ENCODE data around the gene GYG1. TPM values are rescaled to one million over a fixed set of nuclear protein-coding genes. Genes with fewer than 3 reads are reported as not detected.

Gene GYG1
- total RNA-seq, 1 donor from 2014 or later, result 155 TPM

GRCh38 chr3:148958696-148959095 is 32.6 kb upstream of the GYG1 start:
- H3K27ac ChIP-seq (replicated peaks), result no peak overlapping the region
- intact Hi-C loops (cut with micrococcal nuclease), result loop anchor here (5.0 to 10.0 kb wide), 2 partner anchors 166 to 314 kb away; partner anchors contain the start of gene HPS3
- no peaks in the 10 kb centered on the region for H3K36me3 ChIP-seq
- H3K4me3 ChIP-seq, result no peak overlapping the region
- no peaks in the 10 kb centered on the region for H3K27me3 ChIP-seq (ENCODE audit: low read depth)
- no peak for DNase-seq
- H3K9me3 ChIP-seq (replicated peaks), result no peaks in the 10 kb centered on the region
- H3K4me1 ChIP-seq, result peaks cover 6% of the 10 kb centered on the region
- no peak for TF ChIP-seq CTCF (IDR thresholded peaks at IDR 0.05; ENCODE audit: borderline replicate concordance)

- Histone ChIP-seq H3K4me3 (no peak overlapping the region), H3K27ac (replicated peaks) (no peak overlapping the region), H3K4me1 (no peaks in the 10 kb centered on the region), H3K9me3 (replicated peaks) (no peaks in the 10 kb centered on the region), H3K36me3 (no peaks in the 10 kb centered on the region), H3K27me3 (ENCODE audit: low read depth) (no peaks in the 10 kb centered on the region)
- intact Hi-C loops (cut with micrococcal nuclease), result no loop called here
- TF ChIP-seq CTCF (IDR thresholded peaks at IDR 0.05; ENCODE audit: borderline replicate concordance), result no peak
- DNase-seq, result no peak
Measured at GRCh38 chr3:148962513-148962912, 28.8 kb upstream of the GYG1 start.

- no peaks in the 10 kb centered on the region for H3K36me3 ChIP-seq
- DNase-seq, result no peak
- TF ChIP-seq CTCF (IDR thresholded peaks at IDR 0.05; ENCODE audit: borderline replicate concordance), result no peak
- H3K27me3 ChIP-seq (ENCODE audit: low read depth), result no peaks in the 10 kb centered on the region
- H3K27ac ChIP-seq (replicated peaks), result no peak overlapping the region
- intact Hi-C loops (cut with micrococcal nuclease), result no loop called here
- no peaks in the 10 kb centered on the region for H3K9me3 ChIP-seq (replicated peaks)
- H3K4me1 ChIP-seq, result no peaks in the 10 kb centered on the region
- H3K4me3 ChIP-seq, result no peak overlapping the region
Measured at GRCh38 chr3:148964809-148965208, 26.5 kb upstream of the GYG1 start.

- Histone ChIP-seq H3K9me3 (replicated peaks) (no peaks in the 10 kb centered on the region), H3K4me1 (peaks cover 12% of the 10 kb centered on the region), H3K27me3 (ENCODE audit: low read depth) (no peaks in the 10 kb centered on the region), H3K4me3 (no peak overlapping the region), H3K27ac (replicated peaks) (no peak overlapping the region), H3K36me3 (no peaks in the 10 kb centered on the region)
- TF ChIP-seq CTCF (IDR thresholded peaks at IDR 0.05; ENCODE audit: borderline replicate concordance), result no peak
- DNase-seq, result no peak
- intact Hi-C loops (cut with micrococcal nuclease), result no loop called here
Measured at GRCh38 chr3:148968321-148968720, 23.0 kb upstream of the GYG1 start.

GRCh38 chr3:148970271-148970670 is 21.1 kb upstream of the GYG1 start:
- H3K4me1 ChIP-seq, result peaks cover 27% of the 10 kb centered on the region
- no peak overlapping the region for H3K4me3 ChIP-seq
- intact Hi-C loops (cut with micrococcal nuclease), result no loop called here
- H3K9me3 ChIP-seq (replicated peaks), result no peaks in the 10 kb centered on the region
- TF ChIP-seq CTCF (IDR thresholded peaks at IDR 0.05; ENCODE audit: borderline replicate concordance), result no peak
- H3K27me3 ChIP-seq (ENCODE audit: low read depth), result no peaks in the 10 kb centered on the region
- H3K27ac ChIP-seq (replicated peaks), result no peak overlapping the region
- H3K36me3 ChIP-seq, result no peaks in the 10 kb centered on the region
- DNase-seq, result no peak
